Aorta (tissue), 5 donors: ENCODE data around the gene C3orf70. TPM values are rescaled to one million over a fixed set of nuclear protein-coding genes. Genes with fewer than 3 reads are reported as not detected.

Experiments
- ATAC-seq: fragments of 200-7000 bp; cut with Tn5 transposase; one replicate; pipeline ENCODE4 v1.9.1; 2022; ENCODE audit warnings: moderate library complexity; ENCODE audit not compliant: low FRiP score
- DNase-seq, 2 donors: peaks; one replicate each; pipeline ENCODE4 v3.0.0-alpha.2; 2020
- H3K27ac ChIP-seq, 2 donors: one replicate each; pipeline ENCODE4 v1.5.1; 2013; ENCODE audit warnings: low read length in 2 of 2, mild to moderate bottlenecking in 2 of 2, moderate library complexity in 2 of 2, control low read depth in 1 of 2, inconsistent platforms in 1 of 2, low read depth in 1 of 2
- H3K27me3 ChIP-seq, 2 donors: one replicate each; pipeline ENCODE4 v1.6.1; 2013; ENCODE audit warnings: control low read depth in 1 of 2, low read length in 1 of 2, mild to moderate bottlenecking in 1 of 2, moderate library complexity in 1 of 2; ENCODE audit not compliant: insufficient read depth in 2 of 2, control insufficient read depth in 1 of 2
- H3K36me3 ChIP-seq, 2 donors: one replicate each; pipeline ENCODE4 v1.6.1; 2013; ENCODE audit warnings: control low read depth in 1 of 2, low read length in 1 of 2, mild to moderate bottlenecking in 1 of 2; ENCODE audit not compliant: insufficient read depth in 2 of 2, control insufficient read depth in 1 of 2
- H3K4me1 ChIP-seq, 2 donors: one replicate each; pipeline ENCODE4 v1.6.1; 2013; ENCODE audit warnings: low read length in 2 of 2, control low read depth in 1 of 2, mild to moderate bottlenecking in 1 of 2, moderate library complexity in 1 of 2; ENCODE audit not compliant: insufficient read depth in 2 of 2, control insufficient read depth in 1 of 2
- H3K4me3 ChIP-seq, 2 donors: one replicate each; pipeline ENCODE4 v1.5.1; 2013; ENCODE audit warnings: low read length in 2 of 2, control low read depth in 1 of 2, mild to moderate bottlenecking in 1 of 2
- H3K9me3 ChIP-seq: one replicate; pipeline ENCODE4 v1.6.1; 2013; ENCODE audit warnings: mild to moderate bottlenecking, low read length; ENCODE audit not compliant: control insufficient read depth
- WGBS, 2 donors: extraction: QIAGEN DNeasy Blood & Tissue Kit; methylation state at CpG; one replicate each; pipeline ENCODE4 v1.1.7; 2013; 5-methylcytosine and 5-hydroxymethylcytosine counted together
- intact Hi-C, 2 donors: fragments of 100-400 bp; cut with DNase I; formaldehyde crosslinking; loops; one replicate each; pipeline versions ENCODE4 v1.14.2 to v1.15.0; 2022
- polyA plus RNA-seq, 2 donors: library from polyadenylated mRNA; stranded (reverse); fragments of 200-250 nt; gene quantifications; one replicate each; pipeline ENCODE4 v1.2.3, GENCODE V29; 2013
- total RNA-seq, 2 donors: library from RNA; stranded (reverse); fragmentation: NEBNext Ultra II Directional; extraction: Animal tissue kit (Norgen Biotek cat#: 25700); gene quantifications; one replicate each; pipeline ENCODE4 v1.2.1, GENCODE V29; 2021
- donor health status: healthy with polysubstance abuse.
- donor health status: Bipolar disorder and iron deficiency.
- donor health status: DM: no; HTN: no; CAD: no.
- donor health status: DM: no; HTN: no; CAD: no.
- donor health status: DM: yes; HTN: yes; CAD: no.

Gene C3orf70
- total and polyA plus RNA-seq, 4 donors: 4.5 to 20.4 (median 11.9) TPM

GRCh38 chr3:185059766-185060165, 93.1 kb downstream of the C3orf70 start:
- Histone ChIP-seq H3K27ac (no peak overlapping the region), H3K36me3 (no peaks in the 10 kb centered on the region), H3K27me3 (no peaks in the 10 kb centered on the region), H3K9me3 (peaks cover 1% of the 10 kb centered on the region), H3K4me3 (no peak overlapping the region), H3K4me1 (no peaks in the 10 kb centered on the region)
- DNase-seq (no peak), ATAC-seq (no peak)
- 91 to 93% methylated on average over 2 of the region's 2 CpGs for WGBS, 2 donors
- intact Hi-C loops: no loop called here

GRCh38 chr3:185058796-185059195, 94.1 kb downstream of the C3orf70 start:
- 72 to 76% methylated on average over 2 of the region's 2 CpGs for WGBS, 2 donors
- no peaks in the 10 kb centered on the region for H3K27me3 ChIP-seq
- H3K27ac ChIP-seq: no peak overlapping the region
- no peak for ATAC-seq
- no peak overlapping the region for H3K4me3 ChIP-seq
- DNase-seq: no peak
- intact Hi-C loops: no loop called here
- peaks cover 1% of the 10 kb centered on the region for H3K9me3 ChIP-seq
- no peaks in the 10 kb centered on the region for H3K4me1 ChIP-seq
- no peaks in the 10 kb centered on the region for H3K36me3 ChIP-seq

GRCh38 chr3:185057829-185058228, 95.0 kb downstream of the C3orf70 start:
- WGBS, 2 donors: 100% methylated on average over 1 of the region's 1 CpG
- Histone ChIP-seq H3K36me3 (no peaks in the 10 kb centered on the region), H3K27ac (no peak overlapping the region), H3K4me1 (no peaks in the 10 kb centered on the region), H3K4me3 (no peak overlapping the region), H3K27me3 (no peaks in the 10 kb centered on the region), H3K9me3 (peaks cover 1% of the 10 kb centered on the region)
- DNase-seq (no peak), ATAC-seq (no peak)
- intact Hi-C loops: no loop called here

- no peak for ATAC-seq
Observed at GRCh38 chr3:185056908-185057307, 96.0 kb downstream of the C3orf70 start.

DNA sequence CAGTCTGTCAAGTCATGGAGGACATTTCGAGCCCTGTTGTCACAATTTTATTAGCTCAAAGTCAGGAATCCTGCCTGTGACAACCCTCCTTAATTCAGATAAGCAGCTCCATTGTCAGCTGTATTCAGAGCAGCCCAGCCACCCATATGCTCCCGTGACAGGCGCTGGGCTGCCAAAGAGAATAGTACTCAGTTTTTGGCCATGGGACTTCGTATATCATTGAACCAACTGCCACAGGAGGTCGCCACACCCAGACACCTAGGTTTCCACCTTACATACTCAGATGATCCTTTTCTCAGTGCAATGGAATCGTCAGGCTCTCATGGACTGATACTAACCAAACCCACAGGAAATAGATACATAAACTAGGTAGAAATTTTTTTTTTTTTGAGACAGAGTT, 100.2 kb downstream of the C3orf70 start:
- no peaks in the 10 kb centered on the region for H3K27me3 ChIP-seq
- no peaks in the 10 kb centered on the region for H3K4me1 ChIP-seq
- no peak overlapping the region for H3K27ac ChIP-seq
- intact Hi-C loops: no loop called here
- peaks cover 1% of the 10 kb centered on the region for H3K9me3 ChIP-seq
- H3K36me3 ChIP-seq: peaks cover 0 to 11% of the 10 kb centered on the region in 2 donors
- H3K4me3 ChIP-seq: no peak overlapping the region
- 79 to 89% methylated on average over 6 of the region's 6 CpGs for WGBS, 2 donors
- DNase-seq (peak in 1 of 2 donors; percentile 20), ATAC-seq (no peak)

More at GRCh38 chr3:185056908-185057307, 96.0 kb downstream of the C3orf70 start:
- H3K4me3 ChIP-seq: no peak overlapping the region
- no peak for DNase-seq
- 92 to 95% methylated on average over 2 of the region's 2 CpGs for WGBS, 2 donors
- peaks cover 0 to 3% of the 10 kb centered on the region in 2 donors for H3K36me3 ChIP-seq
- H3K9me3 ChIP-seq: peaks cover 1% of the 10 kb centered on the region
- intact Hi-C loops: no loop called here
- H3K4me1 ChIP-seq: no peaks in the 10 kb centered on the region
- no peak overlapping the region for H3K27ac ChIP-seq
- no peaks in the 10 kb centered on the region for H3K27me3 ChIP-seq

- ATAC-seq: no peak
- no peak overlapping the region for H3K4me3 ChIP-seq
- H3K27ac ChIP-seq: no peak overlapping the region
- H3K4me1 ChIP-seq: no peaks in the 10 kb centered on the region
- H3K27me3 ChIP-seq: no peaks in the 10 kb centered on the region
- H3K9me3 ChIP-seq: no peaks in the 10 kb centered on the region
- H3K36me3 ChIP-seq: peaks cover 0 to 11% of the 10 kb centered on the region in 2 donors
- intact Hi-C loops: no loop called here
- WGBS, 2 donors: 87% methylated on average over 8 of the region's 8 CpGs
- DNase-seq: no peak
Observed at GRCh38 chr3:185051801-185052200, 101.1 kb downstream of the C3orf70 start.

- Histone ChIP-seq H3K27ac (no peak overlapping the region), H3K27me3 (no peaks in the 10 kb centered on the region), H3K36me3 (peaks cover 0 to 11% of the 10 kb centered on the region in 2 donors), H3K4me3 (no peak overlapping the region), H3K9me3 (no peaks in the 10 kb centered on the region), H3K4me1 (no peaks in the 10 kb centered on the region)
- intact Hi-C loops: no loop called here
- ATAC-seq: no peak
- 90 to 95% methylated on average over 4 of the region's 4 CpGs for WGBS, 2 donors
- no peak for DNase-seq
Observed at GRCh38 chr3:185049710-185050109, 103.2 kb downstream of the C3orf70 start.

GRCh38 chr3:185046603-185047002, 106.3 kb downstream of the C3orf70 start:
- 89 to 95% methylated on average over 4 of the region's 4 CpGs for WGBS, 2 donors
- no peak overlapping the region for H3K27ac ChIP-seq
- no peaks in the 10 kb centered on the region for H3K27me3 ChIP-seq
- H3K4me3 ChIP-seq: no peak overlapping the region
- peaks cover 0 to 6% of the 10 kb centered on the region in 2 donors for H3K36me3 ChIP-seq
- intact Hi-C loops: no loop called here
- H3K9me3 ChIP-seq: peaks cover 1% of the 10 kb centered on the region
- no peaks in the 10 kb centered on the region for H3K4me1 ChIP-seq
- DNase-seq (no peak), ATAC-seq (no peak)

DNA sequence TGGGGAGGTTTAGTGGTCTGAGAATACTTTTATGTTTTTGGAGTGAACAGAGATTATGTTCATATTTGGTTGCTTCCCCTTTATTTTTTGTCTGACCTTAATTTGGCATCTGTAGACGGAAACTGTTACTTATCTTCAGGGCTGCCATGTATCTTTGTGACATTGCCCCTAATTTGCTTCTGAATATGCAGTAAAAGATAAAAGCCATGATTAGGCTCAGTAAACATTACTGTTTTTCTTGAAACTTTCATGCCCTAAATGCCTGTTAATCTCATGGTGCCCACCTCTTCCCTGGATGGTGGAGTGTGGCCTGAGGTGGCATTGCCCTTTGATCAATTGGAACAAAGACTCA, 106.7 kb downstream of the C3orf70 start:
- Histone ChIP-seq H3K27ac (no peak overlapping the region), H3K4me3 (no peak overlapping the region), H3K9me3 (peaks cover 1% of the 10 kb centered on the region), H3K27me3 (no peaks in the 10 kb centered on the region), H3K4me1 (no peaks in the 10 kb centered on the region), H3K36me3 (peaks cover 0 to 5% of the 10 kb centered on the region in 2 donors)
- intact Hi-C loops: no loop called here
- 48 to 67% methylated on average over 1 of the region's 1 CpG for WGBS, 2 donors
- no peak for ATAC-seq
- DNase-seq: no peak
